ENCODE measurements around the gene MRPL52.
"Not testable (repeated sequence)": the region's sequence is repeated elsewhere in the genome, so short reads cannot be mapped to it uniquely, and the experiment has no call there.

Gene MRPL52

GRCh38 chr14:22852599-22852939 is 22.9 kb downstream of the MRPL52 start:
- Histone ChIP-seq H3K9ac (ENCODE audit: insufficient read length, low read depth) (no peak overlapping the region), H3K4me3 (ENCODE audit: insufficient read length, low read depth) (no peak overlapping the region), H3K27me3 (ENCODE audit: insufficient read depth, insufficient read length) (no peaks in the 10 kb centered on the region)

GRCh38 chr14:22852940-22853767 is 23.5 kb downstream of the MRPL52 start:
- no peak for DNase-seq (ENCODE audit: low read depth, low spot score)
- TF ChIP-seq ZNF274 (IDR thresholded peaks at IDR 0.05; ENCODE audit: low read depth, low read length) (no peak), YY1 (IDR thresholded peaks at IDR 0.05; ENCODE audit: insufficient read depth, insufficient read length) (no peak), SUZ12 (IDR thresholded peaks at IDR 0.05; ENCODE audit: extremely low read depth, insufficient read depth, insufficient read length) (no peak)
- no peaks in the 10 kb centered on the region for H3K9me3 ChIP-seq (ENCODE audit: insufficient read depth, low read length)
- H3K36me3 ChIP-seq (ENCODE audit: insufficient read depth, insufficient read length, low read length): peaks cover 3% of the 10 kb centered on the region
- H3K9ac ChIP-seq (ENCODE audit: insufficient read length, low read depth): peak overlapping the region; percentile 70
- peak overlapping the region; percentile 28 for H3K4me3 ChIP-seq (ENCODE audit: insufficient read length, low read depth)
- no peaks in the 10 kb centered on the region for H3K27me3 ChIP-seq (ENCODE audit: insufficient read depth, insufficient read length)
- peaks cover 6% of the 10 kb centered on the region for H3K4me1 ChIP-seq (ENCODE audit: insufficient read depth, insufficient read length)

More at GRCh38 chr14:22852599-22852939, 22.9 kb downstream of the MRPL52 start:
- no peak for TF ChIP-seq SUZ12 (IDR thresholded peaks at IDR 0.05; ENCODE audit: extremely low read depth, insufficient read depth, insufficient read length)
- no peak for TF ChIP-seq YY1 (IDR thresholded peaks at IDR 0.05; ENCODE audit: insufficient read depth, insufficient read length)
- no peak for TF ChIP-seq ZNF274 (IDR thresholded peaks at IDR 0.05; ENCODE audit: low read depth, low read length)
- peaks cover 11% of the 10 kb centered on the region for H3K4me1 ChIP-seq (ENCODE audit: insufficient read depth, insufficient read length)
- no peak for DNase-seq (ENCODE audit: low read depth, low spot score)
- peaks cover 3% of the 10 kb centered on the region for H3K36me3 ChIP-seq (ENCODE audit: insufficient read depth, insufficient read length, low read length)
- H3K9me3 ChIP-seq (ENCODE audit: insufficient read depth, low read length): no peaks in the 10 kb centered on the region

- not testable (repeated sequence) for H3K36me3 ChIP-seq (ENCODE audit: insufficient read depth, insufficient read length, low read length); H3K9ac ChIP-seq (ENCODE audit: insufficient read length, low read depth); H3K27me3 ChIP-seq (ENCODE audit: insufficient read depth, insufficient read length); H3K4me1 ChIP-seq (ENCODE audit: insufficient read depth, insufficient read length); H3K9me3 ChIP-seq (ENCODE audit: insufficient read depth, low read length); H3K4me3 ChIP-seq (ENCODE audit: insufficient read length, low read depth); DNase-seq (ENCODE audit: low read depth, low spot score)
These were observed 24.6 kb downstream of the MRPL52 start for GRCh38 chr14:22854296-22854695.

- no peaks in the 10 kb centered on the region for H3K9me3 ChIP-seq (ENCODE audit: insufficient read depth, low read length)
- TF ChIP-seq ZNF274 (IDR thresholded peaks at IDR 0.05; ENCODE audit: low read depth, low read length): no peak
- no peaks in the 10 kb centered on the region for H3K36me3 ChIP-seq (ENCODE audit: insufficient read depth, insufficient read length, low read length)
- H3K4me3 ChIP-seq (ENCODE audit: insufficient read length, low read depth): no peak overlapping the region
- no peak for DNase-seq (ENCODE audit: low read depth, low spot score)
- peaks cover 2% of the 10 kb centered on the region for H3K4me1 ChIP-seq (ENCODE audit: insufficient read depth, insufficient read length)
- H3K9ac ChIP-seq (ENCODE audit: insufficient read length, low read depth): no peak overlapping the region
- H3K27me3 ChIP-seq (ENCODE audit: insufficient read depth, insufficient read length): no peaks in the 10 kb centered on the region
These were observed 25.5 kb downstream of the MRPL52 start for GRCh38 chr14:22854963-22855724.

- no peak for DNase-seq (ENCODE audit: low read depth, low spot score)
- Histone ChIP-seq H3K27me3 (ENCODE audit: insufficient read depth, insufficient read length) (no peaks in the 10 kb centered on the region), H3K4me3 (ENCODE audit: insufficient read length, low read depth) (no peak overlapping the region), H3K9ac (ENCODE audit: insufficient read length, low read depth) (no peak overlapping the region), H3K4me1 (ENCODE audit: insufficient read depth, insufficient read length) (peaks cover 2% of the 10 kb centered on the region), H3K9me3 (ENCODE audit: insufficient read depth, low read length) (no peaks in the 10 kb centered on the region), H3K36me3 (ENCODE audit: insufficient read depth, insufficient read length, low read length) (no peaks in the 10 kb centered on the region)
- TF ChIP-seq ZNF274 (IDR thresholded peaks at IDR 0.05; ENCODE audit: low read depth, low read length): no peak
- TF ChIP-seq YY1 (IDR thresholded peaks at IDR 0.05; ENCODE audit: insufficient read depth, insufficient read length): no peak
- TF ChIP-seq SUZ12 (IDR thresholded peaks at IDR 0.05; ENCODE audit: extremely low read depth, insufficient read depth, insufficient read length): no peak
These were observed 26.7 kb downstream of the MRPL52 start for GRCh38 chr14:22856428-22856827.

GRCh38 chr14:22860377-22860776 is 30.7 kb downstream of the MRPL52 start:
- H3K36me3 ChIP-seq (ENCODE audit: insufficient read depth, insufficient read length, low read length); DNase-seq (ENCODE audit: low read depth, low spot score); H3K27me3 ChIP-seq (ENCODE audit: insufficient read depth, insufficient read length); H3K4me3 ChIP-seq (ENCODE audit: insufficient read length, low read depth); H3K9me3 ChIP-seq (ENCODE audit: insufficient read depth, low read length); H3K4me1 ChIP-seq (ENCODE audit: insufficient read depth, insufficient read length); H3K9ac ChIP-seq (ENCODE audit: insufficient read length, low read depth): not testable (repeated sequence)

- Histone ChIP-seq H3K9ac (ENCODE audit: insufficient read length, low read depth) (no peak overlapping the region), H3K9me3 (ENCODE audit: insufficient read depth, low read length) (no peaks in the 10 kb centered on the region), H3K4me3 (ENCODE audit: insufficient read length, low read depth) (no peak overlapping the region), H3K36me3 (ENCODE audit: insufficient read depth, insufficient read length, low read length) (no peaks in the 10 kb centered on the region), H3K4me1 (ENCODE audit: insufficient read depth, insufficient read length) (no peaks in the 10 kb centered on the region), H3K27me3 (ENCODE audit: insufficient read depth, insufficient read length) (no peaks in the 10 kb centered on the region)
- no peak for DNase-seq (ENCODE audit: low read depth, low spot score)
- TF ChIP-seq SUZ12 (IDR thresholded peaks at IDR 0.05; ENCODE audit: extremely low read depth, insufficient read depth, insufficient read length): no peak
- no peak for TF ChIP-seq YY1 (IDR thresholded peaks at IDR 0.05; ENCODE audit: insufficient read depth, insufficient read length)
- no peak for TF ChIP-seq ZNF274 (IDR thresholded peaks at IDR 0.05; ENCODE audit: low read depth, low read length)
These were observed 32.0 kb downstream of the MRPL52 start for GRCh38 chr14:22861651-22862050.
